B cell (primary cell): ENCODE data around the gene CDK9. TPM values are rescaled to one million over a fixed set of nuclear protein-coding genes. Genes with fewer than 3 reads are reported as not detected.

Source experiments
- ATAC-seq: fragments of 200-7000 bp; cut with Tn5 transposase; one replicate; pipeline ENCODE4 v1.10.0; 2021; ENCODE audit warnings: low read depth, mild to moderate bottlenecking, moderate number of reproducible peaks, moderate library complexity
- CTCF ChIA-PET: fragments of 350-600 bp; sonication (Branson Sonifier 250); formaldehyde crosslinking; loops from one replicate; lab custom pipeline; 2021; ENCODE audit warnings: antibody characterized with exemption, inconsistent platforms; lab: Charles Lee
- POLR2A ChIA-PET: fragments of 350-600 bp; sonication (Branson Sonifier 250); formaldehyde crosslinking; loops from one replicate; lab custom pipeline; 2021; ENCODE audit warnings: antibody characterized with exemption; lab: Charles Lee
- DNase-seq: peaks from one replicate; pipeline ENCODE4 v3.0.0; 2013
- H2AFZ ChIP-seq: 2 replicates; pipeline ENCODE4 v1.6.1; 2012; ENCODE audit warnings: mild to moderate bottlenecking, low read depth, low read length; ENCODE audit not compliant: insufficient read depth, poor library complexity, severe bottlenecking
- H3K27ac ChIP-seq, 2 donors: 1 replicate in 1 of 2; 2 replicates in 1 of 2; pipeline ENCODE4 v1.5.1; 2012 to 2013; ENCODE audit warnings: low read length in 2 of 2, mild to moderate bottlenecking in 2 of 2, moderate library complexity in 1 of 2
- H3K27me3 ChIP-seq, 4 experiments: fragments of 200-600 bp in 1 of 4; sonication (generic) in 1 of 4; replicated peaks in 1 of 4; 1 replicate in 2 of 4; 2 replicates in 2 of 4; pipeline versions ENCODE4 v1.6.1 to v1.7.0; 2013 to 2016; ENCODE audit warnings: low read length in 3 of 4, mild to moderate bottlenecking in 2 of 4, mixed read lengths in 1 of 4, moderate library complexity in 1 of 4; ENCODE audit not compliant: insufficient read depth in 4 of 4, control insufficient read depth in 3 of 4; ENCODE audit errors: control extremely low read depth in 1 of 4
- H3K36me3 ChIP-seq, 2 experiments: replicated peaks in 1 of 2; 1 replicate in 1 of 2; 2 replicates in 1 of 2; pipeline versions ENCODE4 v1.6.1 to v1.7.1; 2013; ENCODE audit warnings: low read length in 1 of 2; ENCODE audit not compliant: insufficient read depth in 2 of 2, control insufficient read depth in 1 of 2; ENCODE audit errors: control extremely low read depth in 1 of 2, extremely low read depth in 1 of 2
- H3K4me1 ChIP-seq, 2 donors: fragments of 200-600 bp in 1 of 2; sonication (generic) in 1 of 2; 1 replicate in 1 of 2; 2 replicates in 1 of 2; pipeline versions ENCODE4 v1.5.1 to v1.6.1; 2013 to 2017; ENCODE audit warnings: low read length in 2 of 2; ENCODE audit not compliant: control insufficient read depth in 2 of 2, insufficient read depth in 2 of 2
- H3K4me2 ChIP-seq: replicated peaks from 2 replicates; pipeline ENCODE3; 2012; ENCODE audit warnings: mild to moderate bottlenecking, low read depth, low read length; ENCODE audit not compliant: poor library complexity, severe bottlenecking
- H3K4me3 ChIP-seq, 5 experiments: fragments of 200-600 bp in 1 of 5; sonication (generic) in 1 of 5; 1 replicate in 3 of 5; 2 replicates in 2 of 5; pipeline versions ENCODE4 v1.5.1 to v1.7.0; 2011 to 2016; ENCODE audit warnings: low read length in 4 of 5, mild to moderate bottlenecking in 4 of 5, low read depth in 2 of 5, control low read depth in 1 of 5, moderate library complexity in 1 of 5; ENCODE audit not compliant: insufficient read depth in 1 of 5; ENCODE audit errors: control extremely low read depth in 1 of 5, extremely low read depth in 1 of 5
- H3K79me2 ChIP-seq: fragments of 200-600 bp; sonication (generic); one replicate; pipeline ENCODE4 v1.6.0; 2016; ENCODE audit warnings: low read length; ENCODE audit not compliant: control insufficient read depth, insufficient read depth
- H3K9ac ChIP-seq: fragments of 200-600 bp; sonication (generic); 2 replicates; pipeline ENCODE4 v1.6.1; 2017; ENCODE audit warnings: mild to moderate bottlenecking, low read length, moderate library complexity
- H3K9me3 ChIP-seq, 3 donors: one replicate each; pipeline versions ENCODE4 v1.6.1 to v1.7.1; 2013; ENCODE audit warnings: low read length in 2 of 3; ENCODE audit not compliant: control insufficient read depth in 2 of 3, insufficient read depth in 1 of 3; ENCODE audit errors: control extremely low read depth in 1 of 3
- H4K20me1 ChIP-seq: 2 replicates; pipeline ENCODE4 v1.6.0; 2012; ENCODE audit warnings: mild to moderate bottlenecking, low read length; ENCODE audit not compliant: insufficient read depth, control insufficient read depth, poor library complexity, severe bottlenecking
- H3K27ac Mint-ChIP-seq: one replicate; pipeline ENCODE4 v1.8.0; 2021; ENCODE audit warnings: mixed read lengths
- H3K27me3 Mint-ChIP-seq: one replicate; pipeline ENCODE4 v1.8.0; 2021; ENCODE audit warnings: mixed read lengths
- H3K4me1 Mint-ChIP-seq: one replicate; pipeline ENCODE4 v1.8.0; 2021; ENCODE audit warnings: mixed read lengths
- H3K4me3 Mint-ChIP-seq: one replicate; pipeline ENCODE4 v1.8.0; 2021; ENCODE audit warnings: mixed read lengths
- H3K9me3 Mint-ChIP-seq: one replicate; pipeline ENCODE4 v1.8.0; 2022; ENCODE audit warnings: mixed read lengths; ENCODE audit not compliant: insufficient read depth
- CTCF ChIP-seq: fragments of 200-600 bp; IDR thresholded peaks from one replicate; pipeline ENCODE4 v1.8.0; 2022; ENCODE audit warnings: antibody characterized with exemption, mild to moderate bottlenecking
- EZH2 ChIP-seq: IDR thresholded peaks from 2 replicates; pipeline ENCODE4 v1.6.1; 2012; ENCODE audit warnings: borderline replicate concordance, low read depth, mild to moderate bottlenecking, moderate library complexity, low read length; ENCODE audit not compliant: insufficient read depth, poor library complexity, severe bottlenecking
- WGBS: methylation state at CpG from one replicate; pipeline ENCODE4 v1.1.5; 2013; ENCODE audit warnings: missing lambda C conversion rate; ENCODE audit not compliant: insufficient coverage; 5-methylcytosine and 5-hydroxymethylcytosine counted together
- intact Hi-C: fragments of 100-400 bp; cut with micrococcal nuclease; formaldehyde crosslinking; loops from one replicate; pipeline ENCODE4 v1.10.0; 2022
- polyA plus RNA-seq: library from polyadenylated mRNA; depleted of rRNA; stranded (reverse); fragments of >200 nt; gene quantifications from 2 replicates; pipeline ENCODE4 v1.2.3, GENCODE V29; 2012
- total RNA-seq, 2 donors: library from RNA; stranded (reverse); fragments of 120-200 nt in 1 of 2; gene quantifications; 1 replicate in 1 of 2; 2 replicates in 1 of 2; pipeline versions ENCODE4 v1.2.3 to v1.2.4, GENCODE V29; 2013 to 2022

CDK9 gene
- total and polyA plus RNA-seq, 2 donors (not counting 1 experiment from before 2014, with no cell fraction given), result 145 to 176 TPM

- Mint-ChIP-seq H3K27me3 (no peaks in the 10 kb centered on the region), H3K27ac (peak overlapping the region; percentile 97), H3K4me3 (peak overlapping the region; percentile 100), H3K9me3 (no peaks in the 10 kb centered on the region), H3K4me1 (peaks cover 66% of the 10 kb centered on the region)
- Histone ChIP-seq H3K4me1 (peaks cover 43 to 82% of the 10 kb centered on the region in 2 donors), H4K20me1 (peaks cover 31% of the 10 kb centered on the region), H3K9ac (peak overlapping the region; percentile 76), H3K27me3 (no peaks in the 10 kb centered on the region), H3K4me2 (peak overlapping the region; percentile 93), H3K27ac (peak overlapping the region; percentile 89 to 97), H3K4me3 (peak overlapping the region; percentile 24 to 91 (median 69)), H2AFZ (peak overlapping the region; percentile 68), H3K79me2 (peaks cover 80% of the 10 kb centered on the region), H3K36me3 (peaks cover 0 to 7% of the 10 kb centered on the region in 2 experiments), H3K9me3 (no peaks in the 10 kb centered on the region)
- TF ChIP-seq EZH2 (no peak), CTCF (no peak)
- CTCF ChIA-PET, result interaction anchor here (0.8 to 3.4 kb wide), 9 partner anchors 8 to 142 kb away, joined by 3 to 24 read pairs (median 4); partner anchors contain the start of genes ST6GALNAC4 and TOR2A
- POLR2A ChIA-PET, result interaction anchor here (0.6 to 3.0 kb wide), 7 partner anchors 9 to 156 kb away, joined by 3 to 18 read pairs (median 5); partner anchors contain the start of gene TOR2A
- ATAC-seq (peak; percentile 50), DNase-seq (peak; percentile 80)
- intact Hi-C loops, result loop anchor here (1.0 to 10.0 kb wide), 4 partner anchors 8 to 345 kb away; partner anchors contain the start of genes PTGES2 and STXBP1
- WGBS, result 11% methylated on average over 13 of the region's 17 CpGs
Measured at GRCh38 chr9:127779136-127779981, 6.5 kb upstream of the CDK9 start.
